Glutamatergic neuron (in vitro differentiated cells): ENCODE results near the gene MRPL36. TPM values are rescaled to one million over a fixed set of nuclear protein-coding genes. Genes with fewer than 3 reads are reported as not detected.

ENCODE experiments used
- DNase-seq: peaks from one replicate; pipeline ENCODE4 v3.0.0; 2022
- H3K27ac Mint-ChIP-seq: one replicate; pipeline ENCODE4 v1.8.0; 2020; ENCODE audit warnings: mild to moderate bottlenecking, mixed read lengths, inconsistent platforms; ENCODE audit not compliant: unreplicated experiment
- H3K27me3 Mint-ChIP-seq: one replicate; pipeline ENCODE4 v1.8.0; 2020; ENCODE audit warnings: mild to moderate bottlenecking, moderate library complexity, mixed read lengths, inconsistent platforms; ENCODE audit not compliant: unreplicated experiment
- H3K36me3 Mint-ChIP-seq: one replicate; pipeline ENCODE4 v1.8.0; 2020; ENCODE audit warnings: mild to moderate bottlenecking, mixed read lengths, inconsistent platforms; ENCODE audit not compliant: unreplicated experiment
- H3K4me1 Mint-ChIP-seq: one replicate; pipeline ENCODE4 v1.8.0; 2020; ENCODE audit warnings: mild to moderate bottlenecking, low read depth, mixed read lengths, inconsistent platforms; ENCODE audit not compliant: unreplicated experiment
- H3K4me3 Mint-ChIP-seq: one replicate; pipeline ENCODE4 v1.8.0; 2020; ENCODE audit warnings: mild to moderate bottlenecking, mixed read lengths, inconsistent platforms; ENCODE audit not compliant: unreplicated experiment
- H3K9me3 Mint-ChIP-seq: one replicate; pipeline ENCODE4 v1.8.0; 2020; ENCODE audit warnings: mild to moderate bottlenecking, moderate library complexity, mixed read lengths, inconsistent platforms; ENCODE audit not compliant: unreplicated experiment
- long read RNA-seq: library from polyadenylated mRNA; unstranded; transcript quantifications from one replicate; pipeline ENCODE4 v2.0.0, GENCODE V29; 2020; ENCODE audit not compliant: unreplicated experiment
- total RNA-seq: library from RNA; stranded (reverse); fragmentation: NEBNext Ultra II Directional; extraction: Animal tissue kit (Norgen Biotek cat#: 25700); gene quantifications from one replicate; pipeline ENCODE4 v1.2.1, GENCODE V29; 2021; ENCODE audit not compliant: unreplicated experiment
- TF ChIP-seq, protein P1 (sequence below): fragments of 200-600 bp; sonication (generic); IDR thresholded peaks from one replicate; pipeline ENCODE4 v1.5.0; 2021; ENCODE audit not compliant: partially characterized antibody, unreplicated experiment

The MRPL36 gene
- 40.0 TPM for total RNA-seq
- long read RNA-seq, transcript MRPL36-202 (2 exons, 610 nt) = minor isoform, 11 of 41 reads
- long read RNA-seq, transcript MRPL36-204 (2 exons, 686 nt) = major isoform, 16 of 41 reads
- long read RNA-seq, partial matches to known transcripts = 11 of 41 reads
- long read RNA-seq, other reads (novel, unspliced or antisense) = 1 of 41 reads

DNA sequence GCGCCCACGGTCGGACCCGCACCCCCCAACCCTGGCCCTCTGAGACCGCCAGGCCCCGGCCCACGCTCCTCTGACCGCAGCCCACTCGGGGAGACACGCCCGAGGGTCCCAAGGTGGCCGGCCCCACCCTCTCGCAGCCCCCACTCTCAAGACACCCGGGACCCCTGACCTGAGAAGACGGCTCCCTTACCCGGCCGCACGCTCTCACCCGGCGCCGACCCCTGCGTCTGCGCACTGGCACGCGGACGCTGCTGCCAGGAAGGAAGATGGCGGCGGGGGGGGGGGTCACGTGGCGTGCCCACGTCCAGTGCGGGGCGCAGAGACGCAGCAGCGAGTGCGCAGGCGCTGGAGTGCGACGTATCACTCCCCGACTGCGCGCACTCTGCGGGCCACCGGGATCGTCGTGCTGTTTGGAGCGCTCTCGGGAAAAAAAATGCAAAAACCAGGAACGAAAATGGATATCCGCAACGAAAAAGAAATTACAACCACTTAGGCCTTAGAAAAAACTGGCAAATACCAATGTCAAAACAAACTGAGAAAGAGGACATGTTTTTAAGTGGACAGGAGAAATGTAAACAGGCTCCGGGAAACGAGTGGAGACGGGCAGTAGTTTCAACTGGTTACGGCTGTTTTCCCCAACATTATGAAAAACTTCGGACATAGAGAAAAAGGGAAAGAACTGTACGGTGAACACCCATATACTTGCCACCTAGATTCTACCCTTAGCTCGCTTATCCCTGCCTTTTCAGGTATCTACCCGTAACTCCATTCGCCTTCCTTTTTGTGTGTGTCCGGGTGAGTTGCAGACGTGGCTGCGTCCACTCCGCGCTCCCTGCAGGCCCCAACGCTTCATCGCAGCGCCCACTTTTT is at the start of gene MRPL36:
Gene MRPL36, minus strand, starts transcription at position 236 of the 870 bp plus-strand sequence. CDS start 902 bp downstream, outside the sequence.
- H3K4me3 Mint-ChIP-seq = peak within 1 kb of the TSS; percentile 94
- peaks cover 11% of the 10 kb centered on the region for H3K4me1 Mint-ChIP-seq
- H3K27ac Mint-ChIP-seq = peak within 1 kb of the TSS; percentile 89
- TF ChIP-seq, protein P1, sequence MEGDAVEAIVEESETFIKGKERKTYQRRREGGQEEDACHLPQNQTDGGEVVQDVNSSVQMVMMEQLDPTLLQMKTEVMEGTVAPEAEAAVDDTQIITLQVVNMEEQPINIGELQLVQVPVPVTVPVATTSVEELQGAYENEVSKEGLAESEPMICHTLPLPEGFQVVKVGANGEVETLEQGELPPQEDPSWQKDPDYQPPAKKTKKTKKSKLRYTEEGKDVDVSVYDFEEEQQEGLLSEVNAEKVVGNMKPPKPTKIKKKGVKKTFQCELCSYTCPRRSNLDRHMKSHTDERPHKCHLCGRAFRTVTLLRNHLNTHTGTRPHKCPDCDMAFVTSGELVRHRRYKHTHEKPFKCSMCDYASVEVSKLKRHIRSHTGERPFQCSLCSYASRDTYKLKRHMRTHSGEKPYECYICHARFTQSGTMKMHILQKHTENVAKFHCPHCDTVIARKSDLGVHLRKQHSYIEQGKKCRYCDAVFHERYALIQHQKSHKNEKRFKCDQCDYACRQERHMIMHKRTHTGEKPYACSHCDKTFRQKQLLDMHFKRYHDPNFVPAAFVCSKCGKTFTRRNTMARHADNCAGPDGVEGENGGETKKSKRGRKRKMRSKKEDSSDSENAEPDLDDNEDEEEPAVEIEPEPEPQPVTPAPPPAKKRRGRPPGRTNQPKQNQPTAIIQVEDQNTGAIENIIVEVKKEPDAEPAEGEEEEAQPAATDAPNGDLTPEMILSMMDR = no peak
- peaks cover 13% of the 10 kb centered on the region for H3K9me3 Mint-ChIP-seq
- DNase-seq = peak; percentile 94
- peaks cover 5% of the 10 kb centered on the region for H3K27me3 Mint-ChIP-seq
- H3K36me3 Mint-ChIP-seq = no peaks in the 10 kb centered on the region

DNA sequence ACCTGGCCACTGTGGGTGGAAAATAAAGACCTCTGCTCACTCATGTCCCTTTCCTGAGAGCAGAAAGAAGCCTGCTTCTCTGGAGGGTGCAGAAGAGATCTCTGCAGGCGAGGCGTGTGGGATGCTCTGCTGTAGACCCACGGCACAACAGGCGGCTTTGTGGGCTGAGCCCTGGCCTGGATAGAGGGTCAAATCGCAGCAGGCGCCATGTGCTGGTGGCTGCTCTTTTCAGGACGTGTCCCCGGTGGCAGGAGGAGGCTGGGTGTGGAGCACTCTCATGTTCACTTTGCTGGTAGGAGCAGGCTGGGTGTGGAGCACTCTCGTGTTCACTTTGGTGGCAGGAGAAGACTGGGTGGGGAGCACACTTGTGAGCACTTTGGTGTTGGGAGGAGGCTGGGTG is 48.0 kb upstream of the MRPL36 start:
- Mint-ChIP-seq H3K27me3 (peaks cover 11% of the 10 kb centered on the region), H3K4me3 (no peak overlapping the region), H3K36me3 (peaks cover 4% of the 10 kb centered on the region), H3K27ac (no peak overlapping the region), H3K9me3 (peaks cover 4% of the 10 kb centered on the region), H3K4me1 (peaks cover 4% of the 10 kb centered on the region)
- DNase-seq = no peak
- TF ChIP-seq, protein P1 = no peak

DNA sequence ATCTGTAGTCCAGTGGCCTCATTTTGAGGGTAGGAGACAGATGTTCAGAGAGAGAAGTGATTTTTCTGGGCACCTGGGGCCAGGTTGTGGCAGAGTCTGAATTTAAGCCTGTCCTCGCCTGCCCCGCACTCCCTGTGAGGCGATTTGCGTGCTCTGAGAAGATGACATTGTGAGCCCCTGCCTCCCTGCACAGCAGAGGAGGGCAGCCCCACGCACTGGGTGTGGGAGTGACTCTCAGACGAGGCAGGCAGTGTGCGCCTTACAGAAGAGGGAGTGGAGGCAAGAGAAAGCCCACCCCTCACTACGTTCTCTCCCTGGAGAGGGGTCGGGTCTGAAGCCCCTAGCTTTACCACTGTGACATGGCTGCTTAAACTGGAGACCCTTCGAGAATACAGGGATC is 47.4 kb upstream of the MRPL36 start:
- H3K4me3 Mint-ChIP-seq = no peak overlapping the region

DNA sequence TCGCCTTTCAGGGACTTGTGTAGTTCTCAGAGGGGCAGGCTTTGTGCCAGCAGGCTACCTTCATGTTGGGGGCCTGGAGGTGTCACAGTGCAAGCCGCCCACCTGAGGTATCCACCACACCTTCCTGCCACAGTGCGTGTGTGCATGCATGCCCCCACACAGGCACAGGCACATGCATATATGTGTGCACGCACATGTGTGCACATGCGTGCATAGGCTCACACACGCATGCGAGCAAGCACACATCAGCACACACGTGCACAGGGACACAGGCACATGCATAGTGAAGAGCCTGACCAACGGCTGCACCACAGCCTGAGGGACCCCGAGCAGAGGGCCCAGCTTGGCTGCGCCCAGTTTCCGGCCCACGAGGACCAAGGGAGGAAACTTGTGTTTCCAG is 46.9 kb upstream of the MRPL36 start:
- peaks cover 4% of the 10 kb centered on the region for H3K36me3 Mint-ChIP-seq
- DNase-seq = no peak
- TF ChIP-seq, protein P1 = no peak
- H3K27me3 Mint-ChIP-seq = peaks cover 11% of the 10 kb centered on the region
- no peak overlapping the region for H3K4me3 Mint-ChIP-seq
- H3K27ac Mint-ChIP-seq = no peak overlapping the region
- H3K4me1 Mint-ChIP-seq = peaks cover under 1% of the 10 kb centered on the region
- H3K9me3 Mint-ChIP-seq = peaks cover 4% of the 10 kb centered on the region

More for the DNA sequence above, 47.4 kb upstream of the MRPL36 start:
- Mint-ChIP-seq H3K27me3 (peaks cover 11% of the 10 kb centered on the region), H3K36me3 (peaks cover 4% of the 10 kb centered on the region), H3K4me1 (peaks cover 4% of the 10 kb centered on the region), H3K27ac (no peak overlapping the region), H3K9me3 (peaks cover 4% of the 10 kb centered on the region)
- TF ChIP-seq, protein P1 = no peak
- no peak for DNase-seq

DNA sequence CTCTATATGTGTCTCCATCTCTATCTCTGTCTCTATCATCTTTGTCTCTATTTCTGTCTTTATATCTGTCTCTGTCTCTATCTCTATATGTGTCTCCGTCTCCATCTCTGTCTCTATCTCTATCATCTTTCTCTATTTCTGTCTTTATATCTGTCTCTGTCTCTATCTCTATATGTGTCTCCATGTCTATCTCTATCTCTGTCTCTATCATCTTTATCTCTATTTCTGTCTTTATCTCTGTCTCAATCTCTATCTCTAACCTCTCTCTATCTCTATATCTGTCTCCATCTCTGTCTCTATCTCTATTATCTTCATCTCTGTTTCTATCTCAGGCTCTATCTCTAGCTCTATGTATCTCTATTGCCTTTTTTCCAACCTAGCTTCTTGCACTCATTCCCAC is 46.1 kb upstream of the MRPL36 start:
- Mint-ChIP-seq H3K9me3 (peaks cover 4% of the 10 kb centered on the region), H3K27ac (no peak overlapping the region), H3K4me3 (no peak overlapping the region), H3K27me3 (peaks cover 9% of the 10 kb centered on the region), H3K4me1 (peaks cover 1% of the 10 kb centered on the region), H3K36me3 (peaks cover 4% of the 10 kb centered on the region)
- no peak for DNase-seq
- TF ChIP-seq, protein P1 = no peak
